Measurements from ENCODE around the gene LPIN3.
A peak's percentile ranks its signal among the peaks of the same experiment; 100 is the strongest.

The LPIN3 gene

GRCh38 chr20:41320976-41321375 lies 19.6 kb upstream of the LPIN3 start:
- DNase-seq (ENCODE audit: low read depth in 1 of 2, low spot score in 1 of 2) = no peak

DNA sequence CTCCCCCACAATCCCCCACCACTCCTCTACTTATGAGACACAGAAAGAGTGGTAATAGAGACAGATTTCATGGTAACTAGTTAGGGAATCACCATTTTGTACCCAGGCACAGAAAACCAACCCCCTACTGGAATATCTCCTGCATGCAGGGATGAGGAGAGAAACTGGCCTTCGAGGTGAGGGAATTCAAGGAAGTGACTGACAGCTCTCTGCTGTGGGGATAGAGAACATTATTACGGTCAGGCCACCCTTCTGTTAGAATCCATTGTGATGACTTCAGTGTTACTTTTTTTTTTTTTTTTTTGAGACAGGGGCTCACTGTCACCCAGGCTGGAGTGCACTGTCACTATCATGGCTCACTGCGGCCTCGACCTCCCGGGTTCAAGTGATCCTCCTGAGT lies 13.4 kb upstream of the LPIN3 start:
- DNase-seq (ENCODE audit: low read depth in 1 of 2, low spot score in 1 of 2) = no peak

GRCh38 chr20:41329435-41330342 lies 10.9 kb upstream of the LPIN3 start:
- DNase-seq (ENCODE audit: low read depth in 1 of 2, low spot score in 1 of 2) = peak; percentile 21 to 28

GRCh38 chr20:41330343-41330720 lies 10.3 kb upstream of the LPIN3 start:
- DNase-seq (ENCODE audit: low read depth in 1 of 2, low spot score in 1 of 2) = no peak

GRCh38 chr20:41330941-41331340 lies 9.7 kb upstream of the LPIN3 start:
- no peak for DNase-seq (ENCODE audit: low read depth in 1 of 2, low spot score in 1 of 2)

- DNase-seq (ENCODE audit: low read depth in 1 of 2, low spot score in 1 of 2) = no peak
These were observed 8.9 kb upstream of the LPIN3 start for GRCh38 chr20:41331731-41332130.

DNA sequence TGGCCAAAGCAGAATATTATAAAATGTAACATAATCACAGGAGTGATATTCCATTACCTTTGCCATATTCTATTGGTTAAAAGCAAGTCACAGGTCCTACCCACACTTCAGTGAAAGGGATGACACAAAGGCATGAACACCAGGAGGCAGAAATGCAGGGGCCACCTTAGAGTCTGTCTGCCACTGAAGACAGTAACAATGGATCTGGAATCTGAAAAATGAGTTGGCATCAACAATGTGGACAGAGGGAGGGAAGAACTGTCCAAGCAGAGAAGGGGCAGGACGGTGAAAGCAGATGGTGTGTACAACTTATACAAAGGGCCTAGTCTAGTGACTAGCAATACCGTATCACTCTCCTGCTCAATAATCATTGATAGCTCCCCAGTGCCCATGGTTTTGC lies 6.6 kb upstream of the LPIN3 start:
- DNase-seq (ENCODE audit: low read depth in 1 of 2, low spot score in 1 of 2) = no peak

GRCh38 chr20:41334443-41335421 lies 5.9 kb upstream of the LPIN3 start:
- no peak for DNase-seq (ENCODE audit: low read depth in 1 of 2, low spot score in 1 of 2)

GRCh38 chr20:41335591-41335990 lies 5.0 kb upstream of the LPIN3 start:
- DNase-seq (ENCODE audit: low read depth in 1 of 2, low spot score in 1 of 2) = no peak

DNA sequence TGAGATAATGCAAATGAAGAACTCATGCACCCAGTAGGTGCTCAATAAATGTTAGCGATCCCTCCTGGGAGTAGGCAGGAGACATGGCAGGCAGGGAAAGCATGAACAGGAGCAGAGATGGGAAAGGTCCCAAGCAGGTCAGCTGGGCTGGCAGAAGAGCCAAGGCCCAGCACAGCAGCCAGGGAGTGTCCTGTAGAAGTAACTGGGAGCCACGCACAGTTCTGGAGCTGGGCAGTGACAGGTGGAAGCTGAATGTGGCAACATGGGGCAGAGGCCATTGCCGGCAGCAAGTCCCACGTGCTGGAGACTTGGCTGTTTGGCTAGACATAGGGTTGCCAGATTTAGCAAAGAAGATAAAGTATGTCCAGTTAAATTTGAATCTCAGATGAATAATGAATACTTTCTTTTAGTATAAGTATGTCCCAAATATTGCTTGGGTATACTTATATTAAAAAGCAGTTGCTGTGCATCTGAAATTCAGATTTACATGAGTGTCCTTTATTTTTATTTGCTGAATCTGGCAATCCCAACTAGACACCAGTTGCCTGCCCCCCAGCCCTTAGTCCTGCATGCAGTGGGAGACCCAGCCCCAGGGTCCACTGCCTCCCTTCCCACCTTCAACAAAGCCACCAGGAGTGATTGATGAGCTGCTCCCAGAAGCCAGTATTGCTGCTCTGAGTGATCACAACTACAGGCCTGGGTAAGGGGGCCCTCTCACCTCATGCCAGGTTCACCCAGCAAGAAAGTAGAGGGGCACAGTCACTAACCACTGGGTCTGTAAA lies 3.7 kb upstream of the LPIN3 start:
- no peak for DNase-seq (ENCODE audit: low read depth in 1 of 2, low spot score in 1 of 2)

DNA sequence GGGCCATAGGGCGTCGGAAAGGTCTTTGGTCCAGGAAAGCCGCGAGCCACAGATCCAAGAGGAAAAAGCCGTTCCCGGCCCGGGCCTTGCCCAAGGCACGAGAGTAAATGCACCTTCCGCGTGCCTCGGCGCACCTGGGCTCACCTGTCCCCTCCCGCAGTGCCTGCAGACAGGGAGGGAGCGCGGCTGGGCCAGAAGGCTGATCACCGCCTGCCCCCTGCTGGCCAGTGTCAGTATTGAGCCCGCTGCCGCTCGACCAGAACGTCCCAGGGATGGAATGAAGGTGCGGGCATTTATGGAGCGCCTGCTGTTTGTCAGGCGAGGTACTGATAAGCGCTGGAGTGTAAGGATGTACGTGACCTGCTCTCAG lies 679 bp upstream of the LPIN3 start:
- DNase-seq (ENCODE audit: low read depth in 1 of 2, low spot score in 1 of 2) = peak; percentile 75 to 80

GRCh38 chr20:41342474-41343464 lies 2.1 kb downstream of the LPIN3 start:
- no peak for DNase-seq (ENCODE audit: low read depth in 1 of 2, low spot score in 1 of 2)

DNA sequence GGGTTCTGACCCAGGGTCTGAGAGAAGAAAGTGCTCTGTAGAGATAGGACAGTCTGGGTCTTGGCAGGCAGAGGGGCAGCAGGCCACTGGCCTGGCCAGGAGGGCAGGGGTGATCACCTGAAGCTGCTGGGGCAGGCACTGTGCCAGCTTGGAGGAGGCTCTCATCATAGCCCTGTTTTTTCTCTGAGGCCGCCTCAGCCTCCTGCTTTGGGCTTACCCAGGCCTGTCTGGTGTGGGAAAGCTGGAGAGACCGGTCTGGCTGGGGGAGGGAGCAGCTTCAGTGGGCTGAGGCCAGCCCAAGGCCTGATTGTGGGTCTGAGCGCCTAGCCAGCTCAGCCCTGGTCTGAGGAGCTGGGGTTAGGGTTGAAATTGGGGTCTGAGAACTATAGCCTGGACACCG lies 3.9 kb downstream of the LPIN3 start:
- DNase-seq (ENCODE audit: low read depth in 1 of 2, low spot score in 1 of 2) = no peak

DNA sequence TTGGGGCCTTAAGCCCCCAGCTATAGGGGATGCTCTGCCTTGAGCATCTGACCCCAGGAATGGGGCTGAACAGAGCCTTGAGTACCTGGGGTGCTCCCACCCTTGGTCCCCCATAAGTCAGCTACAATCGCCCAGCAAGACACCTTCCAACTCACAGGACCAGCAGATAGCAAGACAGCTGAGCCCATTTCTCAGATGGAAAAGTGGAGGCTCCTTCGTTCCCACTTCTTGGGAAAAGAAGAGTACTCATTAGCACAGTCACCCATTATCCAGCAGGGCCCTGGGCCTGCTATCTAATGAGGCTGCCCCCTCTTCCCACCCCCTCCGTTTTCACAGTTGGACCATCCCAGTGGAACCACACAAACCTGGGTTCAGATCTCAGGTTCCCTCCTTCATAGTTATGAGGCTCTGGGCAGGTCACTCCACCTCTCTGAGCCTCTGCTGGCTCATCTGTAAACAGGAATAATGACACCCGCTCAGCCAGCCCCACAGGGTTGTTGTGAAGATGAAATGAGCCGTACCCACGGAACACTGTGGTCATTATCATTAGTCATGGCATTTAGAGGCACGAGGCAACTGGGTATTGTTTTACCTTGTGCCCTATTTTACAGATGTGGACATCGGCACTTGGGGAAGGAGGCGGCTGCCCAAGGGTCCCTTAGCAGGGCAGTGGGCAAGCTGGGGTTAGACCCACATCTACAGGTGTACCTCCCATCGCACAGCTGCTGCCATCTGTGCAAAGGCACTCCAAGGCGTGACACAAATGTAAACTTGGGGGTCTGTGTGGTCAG lies 4.5 kb downstream of the LPIN3 start:
- DNase-seq (ENCODE audit: low read depth in 1 of 2, low spot score in 1 of 2) = no peak

GRCh38 chr20:41345729-41346067 lies 5.1 kb downstream of the LPIN3 start:
- DNase-seq (ENCODE audit: low read depth in 1 of 2, low spot score in 1 of 2) = no peak

DNA sequence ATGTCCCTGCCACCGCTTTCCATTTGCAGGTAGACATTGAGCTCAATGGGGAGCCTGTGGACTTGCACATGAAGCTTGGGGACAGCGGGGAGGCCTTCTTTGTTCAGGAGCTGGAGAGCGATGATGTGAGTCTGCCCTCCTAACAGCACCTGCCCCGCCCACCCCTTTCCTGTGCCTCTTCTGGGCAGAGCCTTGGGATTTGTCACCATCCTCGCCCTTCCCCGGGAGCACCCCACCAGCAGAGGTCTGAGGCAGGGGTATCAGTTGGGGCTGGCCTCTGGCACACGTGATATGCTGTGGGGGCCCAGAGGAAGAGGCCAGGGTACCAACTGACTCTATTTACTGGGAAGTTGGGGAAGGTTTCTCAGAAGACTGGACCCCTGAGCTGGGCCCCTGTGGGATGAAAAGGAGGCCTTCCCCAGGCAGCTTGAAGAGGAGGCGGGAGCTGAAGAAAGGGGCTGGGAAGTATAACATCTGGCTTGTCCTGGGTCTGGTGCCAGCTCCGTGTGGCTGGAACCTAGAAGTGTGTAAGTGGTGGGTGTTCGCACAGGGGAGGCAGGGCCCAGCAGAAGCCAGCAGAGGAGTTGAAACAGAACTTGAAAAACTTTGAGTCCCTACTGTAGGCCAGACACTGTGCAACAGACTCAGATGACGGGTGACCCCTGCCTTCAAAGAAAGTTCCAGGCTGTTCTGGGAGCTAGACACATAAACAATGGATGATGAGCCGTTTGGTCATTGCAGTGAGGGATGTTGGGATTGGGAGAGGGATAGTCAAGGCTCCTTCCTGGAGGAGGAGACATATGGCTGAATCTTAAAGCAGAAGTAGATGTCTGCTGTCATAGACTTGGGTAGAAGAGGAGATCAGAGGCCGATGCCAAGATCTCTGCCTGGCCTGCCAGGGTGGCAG lies 7.2 kb downstream of the LPIN3 start:
- no peak for DNase-seq (ENCODE audit: low read depth in 1 of 2, low spot score in 1 of 2)

DNA sequence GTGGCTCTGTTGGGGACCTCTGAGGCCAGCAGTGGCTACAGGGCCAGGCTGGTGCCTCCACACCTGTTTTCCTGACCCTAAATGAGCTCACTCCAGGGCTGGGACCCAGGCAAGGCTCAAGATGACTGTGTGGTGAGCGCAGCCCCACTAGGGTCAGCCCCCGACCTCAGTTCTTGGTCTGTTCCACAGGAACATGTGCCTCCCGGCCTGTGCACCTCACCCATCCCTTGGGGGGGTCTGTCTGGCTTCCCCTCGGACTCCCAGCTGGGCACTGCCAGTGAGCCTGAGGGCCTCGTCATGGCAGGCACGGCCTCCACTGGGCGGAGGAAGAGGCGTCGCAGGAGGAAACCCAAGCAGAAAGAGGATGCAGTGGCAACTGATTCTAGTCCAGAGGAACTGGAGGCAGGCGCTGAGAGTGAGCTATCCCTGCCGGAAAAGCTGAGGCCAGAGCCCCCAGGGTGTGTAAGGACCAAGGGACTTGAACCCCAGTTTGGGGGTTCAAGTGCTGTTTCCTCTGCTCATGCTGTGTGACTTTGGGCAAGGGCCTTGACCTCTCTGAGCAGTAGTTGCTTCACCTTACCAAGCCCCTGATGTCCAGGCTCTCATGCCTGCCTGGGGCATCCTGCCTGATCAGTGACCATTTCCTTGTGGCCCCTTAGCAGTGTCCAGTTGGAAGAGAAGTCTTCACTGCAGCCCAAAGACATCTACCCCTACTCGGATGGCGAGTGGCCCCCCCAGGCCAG lies 8.0 kb downstream of the LPIN3 start:
- DNase-seq (ENCODE audit: low read depth in 1 of 2, low spot score in 1 of 2) = no peak

- DNase-seq (ENCODE audit: low read depth in 1 of 2, low spot score in 1 of 2) = no peak
These were observed 8.6 kb downstream of the LPIN3 start for GRCh38 chr20:41349266-41349665.

All from activated T-helper 1 cell treated with anti-CD3 and anti-CD28 coated beads, Interleukin-2, amount 50 U/mL, for 16 hours (primary cell).